OCI-LY1 (cell line): Measurements from ENCODE around the gene EEF1AKMT4.

Experiments used
- H2AFZ ChIP-seq: fragments of 200-600 bp; sonication (generic), shearing (Covaris generic); 2 replicates; pipeline ENCODE4 v1.6.0; 2014; ENCODE audit warnings: antibody characterized with exemption, mild to moderate bottlenecking, low read length
- H3F3A ChIP-seq: fragments of 200-600 bp; sonication (generic), shearing (Covaris generic); 2 replicates; pipeline ENCODE4 v1.6.0; 2014; ENCODE audit warnings: mild to moderate bottlenecking, antibody characterized with exemption, low read length, moderate library complexity; ENCODE audit not compliant: insufficient read depth
- H3K27ac ChIP-seq: fragments of 200-600 bp; sonication (generic); 2 replicates; pipeline ENCODE4 v1.5.1; 2014; ENCODE audit warnings: low read length, mixed run types, mild to moderate bottlenecking, low read depth; ENCODE audit not compliant: poor library complexity, severe bottlenecking
- H3K27me3 ChIP-seq: fragments of 200-600 bp; sonication (generic); 2 replicates; pipeline ENCODE4 v1.6.0; 2014; ENCODE audit warnings: antibody characterized with exemption, mild to moderate bottlenecking, low read length, moderate library complexity; ENCODE audit not compliant: insufficient read depth
- H3K36me3 ChIP-seq: fragments of 200-600 bp; sonication (generic); 2 replicates; pipeline ENCODE4 v1.6.1; 2014; ENCODE audit warnings: mild to moderate bottlenecking, antibody characterized with exemption, low read length, moderate library complexity, mixed read lengths; ENCODE audit not compliant: insufficient read depth
- H3K4me1 ChIP-seq: fragments of 200-600 bp; sonication (generic); 2 replicates; pipeline ENCODE4 v1.5.1; 2014; ENCODE audit warnings: mild to moderate bottlenecking, low read length, moderate library complexity; ENCODE audit not compliant: insufficient read depth, severe bottlenecking
- H3K4me2 ChIP-seq: fragments of 200-600 bp; sonication (generic), shearing (Covaris generic); 2 replicates; pipeline ENCODE4 v1.6.1; 2014; ENCODE audit warnings: low read length
- H3K4me3 ChIP-seq: fragments of 200-600 bp; sonication (generic); 2 replicates; pipeline ENCODE4 v1.5.1; 2014; ENCODE audit warnings: low read length, low read depth, mild to moderate bottlenecking, mixed read lengths; ENCODE audit not compliant: poor library complexity, severe bottlenecking
- H3K79me2 ChIP-seq: fragments of 200-600 bp; shearing (Covaris generic); 2 replicates; pipeline ENCODE4 v1.6.1; 2016; ENCODE audit warnings: mixed run types, low read length, mixed read lengths; ENCODE audit not compliant: insufficient read depth
- H3K9ac ChIP-seq: fragments of 200-600 bp; sonication (generic), shearing (Covaris generic); 2 replicates; pipeline ENCODE4 v1.6.1; 2014; ENCODE audit warnings: mild to moderate bottlenecking, low read length, mixed read lengths
- H3K9me2 ChIP-seq: fragments of 200-600 bp; sonication (generic), shearing (Covaris generic); 2 replicates; pipeline ENCODE4 v1.6.1; 2014; ENCODE audit warnings: low read depth, mild to moderate bottlenecking, low read length, mixed read lengths
- H3K9me3 ChIP-seq: fragments of 200-600 bp; shearing (Covaris generic); 2 replicates; pipeline ENCODE4 v1.6.1; 2014; ENCODE audit warnings: low read length, mixed read lengths
- H4K20me1 ChIP-seq: fragments of 200-600 bp; sonication (generic), shearing (Covaris generic); 2 replicates; pipeline ENCODE4 v1.6.0; 2016; ENCODE audit warnings: mild to moderate bottlenecking, low read length; ENCODE audit not compliant: insufficient read depth
- EZH2 ChIP-seq: fragments of 200-600 bp; sonication (generic), shearing (Covaris generic); IDR thresholded peaks from 2 replicates; pipeline ENCODE4 v1.8.0; 2017; ENCODE audit warnings: borderline replicate concordance, mixed run types, mild to moderate bottlenecking, antibody characterized with exemption, low read length, moderate library complexity, mixed read lengths
- TF ChIP-seq, protein P1 (sequence below): fragments of 200-600 bp; sonication (generic), shearing (Covaris generic); IDR thresholded peaks from 2 replicates; pipeline ENCODE4 v1.5.1; 2017; ENCODE audit warnings: mild to moderate bottlenecking, antibody characterized with exemption, low read length, moderate library complexity, mixed read lengths

Gene EEF1AKMT4

DNA sequence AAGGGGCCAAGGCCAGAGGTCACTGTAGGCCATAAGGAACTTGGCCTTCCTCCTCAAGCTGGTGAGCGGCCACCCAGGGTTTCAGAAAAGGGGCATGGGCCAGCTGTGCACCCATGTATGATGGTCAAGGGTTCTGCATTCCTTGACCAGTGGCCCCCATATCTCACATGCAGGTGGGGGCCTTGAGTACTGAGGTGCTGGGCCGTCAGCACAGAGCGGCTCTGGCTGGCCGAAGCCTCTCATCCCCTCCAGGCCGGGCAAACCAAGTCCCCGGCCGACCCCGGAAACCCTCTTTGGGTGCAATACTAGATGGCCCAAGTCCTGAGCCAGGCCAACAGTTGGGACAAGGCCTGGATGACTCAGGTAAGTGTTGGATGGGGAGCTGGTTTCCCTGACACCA is 10.3 kb upstream of the EEF1AKMT4 start:
- Histone ChIP-seq H3K79me2 (no peaks in the 10 kb centered on the region), H3K4me1 (no peaks in the 10 kb centered on the region), H3K27me3 (no peaks in the 10 kb centered on the region), H3F3A (no peaks in the 10 kb centered on the region), H3K9me3 (no peaks in the 10 kb centered on the region), H3K4me2 (no peak overlapping the region), H4K20me1 (no peaks in the 10 kb centered on the region), H3K27ac (no peak overlapping the region), H3K9me2 (no peaks in the 10 kb centered on the region), H3K4me3 (no peak overlapping the region), H3K36me3 (peaks cover 23% of the 10 kb centered on the region), H2AFZ (no peak overlapping the region), H3K9ac (no peak overlapping the region)
- TF ChIP-seq EZH2 = no peak
- TF ChIP-seq, protein P1, sequence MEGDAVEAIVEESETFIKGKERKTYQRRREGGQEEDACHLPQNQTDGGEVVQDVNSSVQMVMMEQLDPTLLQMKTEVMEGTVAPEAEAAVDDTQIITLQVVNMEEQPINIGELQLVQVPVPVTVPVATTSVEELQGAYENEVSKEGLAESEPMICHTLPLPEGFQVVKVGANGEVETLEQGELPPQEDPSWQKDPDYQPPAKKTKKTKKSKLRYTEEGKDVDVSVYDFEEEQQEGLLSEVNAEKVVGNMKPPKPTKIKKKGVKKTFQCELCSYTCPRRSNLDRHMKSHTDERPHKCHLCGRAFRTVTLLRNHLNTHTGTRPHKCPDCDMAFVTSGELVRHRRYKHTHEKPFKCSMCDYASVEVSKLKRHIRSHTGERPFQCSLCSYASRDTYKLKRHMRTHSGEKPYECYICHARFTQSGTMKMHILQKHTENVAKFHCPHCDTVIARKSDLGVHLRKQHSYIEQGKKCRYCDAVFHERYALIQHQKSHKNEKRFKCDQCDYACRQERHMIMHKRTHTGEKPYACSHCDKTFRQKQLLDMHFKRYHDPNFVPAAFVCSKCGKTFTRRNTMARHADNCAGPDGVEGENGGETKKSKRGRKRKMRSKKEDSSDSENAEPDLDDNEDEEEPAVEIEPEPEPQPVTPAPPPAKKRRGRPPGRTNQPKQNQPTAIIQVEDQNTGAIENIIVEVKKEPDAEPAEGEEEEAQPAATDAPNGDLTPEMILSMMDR = no peak

DNA sequence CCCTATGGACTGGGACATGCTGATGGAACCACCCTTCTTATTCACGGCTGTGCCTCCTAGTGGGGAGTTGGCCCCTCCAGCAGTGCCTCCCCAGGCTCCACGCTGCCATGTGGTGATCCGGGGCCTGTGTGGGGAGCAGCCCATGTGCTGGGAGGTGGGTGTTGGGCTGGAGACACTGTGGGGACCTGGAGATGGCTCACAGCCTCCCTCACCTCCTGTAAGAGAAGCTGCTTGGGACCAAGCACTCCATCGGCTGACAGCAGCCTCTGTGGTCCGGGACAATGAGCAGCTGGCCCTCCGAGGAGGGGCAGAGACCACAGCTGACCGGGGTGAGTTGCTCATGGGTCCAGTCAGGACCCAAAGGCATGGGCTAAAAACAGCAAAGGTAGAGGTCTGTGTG is 9.8 kb upstream of the EEF1AKMT4 start:
- Histone ChIP-seq H3F3A (no peaks in the 10 kb centered on the region), H3K27ac (no peak overlapping the region), H3K9ac (no peak overlapping the region), H4K20me1 (no peaks in the 10 kb centered on the region), H3K4me3 (no peak overlapping the region), H3K27me3 (no peaks in the 10 kb centered on the region), H3K36me3 (peaks cover 28% of the 10 kb centered on the region), H3K9me3 (no peaks in the 10 kb centered on the region), H3K79me2 (no peaks in the 10 kb centered on the region), H3K9me2 (no peaks in the 10 kb centered on the region), H3K4me1 (no peaks in the 10 kb centered on the region), H3K4me2 (no peak overlapping the region), H2AFZ (no peak overlapping the region)
- TF ChIP-seq, protein P1 = no peak
- no peak for TF ChIP-seq EZH2

DNA sequence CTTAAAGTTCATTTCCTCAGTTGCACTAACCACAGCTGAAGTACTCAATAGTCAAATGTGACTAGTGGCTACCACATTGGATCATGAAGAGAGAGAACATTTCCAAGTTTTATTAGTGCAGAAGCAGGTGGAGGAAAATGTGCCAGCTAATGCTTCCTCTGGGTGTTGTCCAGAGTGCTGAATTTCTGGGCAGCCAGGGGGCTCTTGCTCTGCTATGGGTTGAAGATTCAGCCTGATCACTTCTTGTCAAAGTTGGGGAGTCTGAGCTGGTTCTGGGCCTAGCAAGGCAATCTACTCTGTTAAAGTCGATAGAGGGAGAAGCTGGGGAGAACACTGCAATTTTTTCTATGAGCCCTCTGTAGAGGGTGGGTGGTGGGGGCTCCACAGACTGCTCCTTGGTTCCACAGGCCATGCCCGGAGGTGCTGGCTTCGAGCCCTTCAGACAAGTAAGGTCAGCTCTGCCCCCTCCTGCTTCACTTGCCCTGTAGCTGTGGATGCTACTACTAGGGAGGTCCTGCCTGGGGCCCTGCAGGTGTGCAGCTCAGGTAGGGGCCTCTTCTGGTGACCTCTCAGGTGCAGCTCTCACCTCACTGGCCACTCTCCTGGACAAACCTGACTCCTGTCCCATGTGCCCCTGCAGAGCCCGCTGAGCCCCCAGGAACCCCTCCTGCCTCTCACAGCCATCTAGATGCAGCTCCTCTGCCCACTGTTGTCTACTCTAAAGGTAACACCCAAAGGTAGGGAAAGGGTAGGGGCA is 8.9 kb upstream of the EEF1AKMT4 start:
- Histone ChIP-seq H3K4me1 (no peaks in the 10 kb centered on the region), H3K27me3 (no peaks in the 10 kb centered on the region), H3K4me2 (no peak overlapping the region), H4K20me1 (no peaks in the 10 kb centered on the region), H3K9me2 (no peaks in the 10 kb centered on the region), H3K79me2 (no peaks in the 10 kb centered on the region), H3K36me3 (peaks cover 37% of the 10 kb centered on the region), H3K4me3 (no peak overlapping the region), H3F3A (no peaks in the 10 kb centered on the region), H3K27ac (no peak overlapping the region), H3K9ac (no peak overlapping the region), H2AFZ (no peak overlapping the region), H3K9me3 (no peaks in the 10 kb centered on the region)
- TF ChIP-seq EZH2 = no peak
- TF ChIP-seq, protein P1 = no peak
